Common myeloid progenitor, CD34-positive (primary cell): ENCODE measurements around the gene ARFGEF2.

ENCODE experiments used
- CTCF ChIA-PET: fragments of 350-600 bp; sonication (Branson Sonifier 250); formaldehyde crosslinking; loops from one replicate; lab custom pipeline; 2021; ENCODE audit warnings: antibody characterized with exemption; lab: Charles Lee
- POLR2A ChIA-PET: fragments of 350-600 bp; sonication (Branson Sonifier 250); formaldehyde crosslinking; loops from one replicate; lab custom pipeline; 2021; ENCODE audit warnings: antibody characterized with exemption; lab: Charles Lee
- DNase-seq, 3 donors: peaks; one replicate each; pipeline versions ENCODE4 v3.0.0 to v3.0.0-alpha.2; 2013
- H3K27ac ChIP-seq, 2 experiments: 1 replicate in 1 of 2; 2 replicates in 1 of 2; pipeline ENCODE4 v1.7.0; 2013; ENCODE audit warnings: inconsistent platforms in 2 of 2, low read length in 2 of 2, mild to moderate bottlenecking in 2 of 2, low read depth in 1 of 2, moderate library complexity in 1 of 2; ENCODE audit not compliant: severe bottlenecking in 2 of 2, insufficient read depth in 1 of 2, poor library complexity in 1 of 2
- H3K27me3 ChIP-seq, 5 experiments: replicated peaks in 2 of 5; 1 replicate in 3 of 5; 2 replicates in 2 of 5; pipeline versions ENCODE4 v1.6.1 to v1.7.0; 2013; ENCODE audit warnings: low read length in 4 of 5, mild to moderate bottlenecking in 2 of 5, moderate library complexity in 2 of 5, inconsistent platforms in 1 of 5; ENCODE audit not compliant: insufficient read depth in 5 of 5, control insufficient read depth in 4 of 5
- H3K36me3 ChIP-seq, 4 experiments: 1 replicate in 2 of 4; 2 replicates in 2 of 4; pipeline versions ENCODE4 v1.6.1 to v1.7.0; 2013; ENCODE audit warnings: low read length in 3 of 4, control low read depth in 1 of 4, mild to moderate bottlenecking in 1 of 4; ENCODE audit not compliant: control insufficient read depth in 4 of 4, insufficient read depth in 4 of 4
- H3K4me1 ChIP-seq, 4 experiments: 1 replicate in 3 of 4; 2 replicates in 1 of 4; pipeline versions ENCODE4 v1.6.1 to v1.7.1; 2013; ENCODE audit warnings: low read length in 3 of 4, mild to moderate bottlenecking in 3 of 4, control low read depth in 1 of 4, inconsistent platforms in 1 of 4, moderate library complexity in 1 of 4; ENCODE audit not compliant: control insufficient read depth in 4 of 4, insufficient read depth in 4 of 4; ENCODE audit errors: control extremely low read depth in 1 of 4
- H3K4me3 ChIP-seq, 7 experiments: 1 replicate in 4 of 7; 2 replicates in 3 of 7; pipeline versions ENCODE4 v1.5.1 to v1.7.0; 2013; ENCODE audit warnings: mild to moderate bottlenecking in 7 of 7, low read length in 6 of 7, moderate library complexity in 6 of 7, inconsistent platforms in 2 of 7, low read depth in 2 of 7, control low read depth in 1 of 7; ENCODE audit not compliant: insufficient read depth in 4 of 7, control insufficient read depth in 1 of 7; ENCODE audit errors: extremely low read depth in 1 of 7
- H3K9me3 ChIP-seq, 5 experiments: 1 replicate in 4 of 5; 2 replicates in 1 of 5; pipeline versions ENCODE4 v1.6.1 to v1.7.1; 2013; ENCODE audit warnings: low read length in 4 of 5, mild to moderate bottlenecking in 2 of 5, inconsistent platforms in 1 of 5, low read depth in 1 of 5, moderate library complexity in 1 of 5; ENCODE audit not compliant: control insufficient read depth in 4 of 5, insufficient read depth in 2 of 5; ENCODE audit errors: control extremely low read depth in 1 of 5
- WGBS: methylation state at CpG from one replicate; pipeline ENCODE4 v1.1.5; 2013; ENCODE audit not compliant: insufficient coverage; 5-methylcytosine and 5-hydroxymethylcytosine counted together

Gene ARFGEF2

GRCh38 chr20:49028684-49029083 lies 107.2 kb downstream of the ARFGEF2 start:
- WGBS, result no CpG with 5 or more reads among the region's 2 CpGs
- Histone ChIP-seq H3K4me3 (no peak overlapping the region), H3K27me3 (no peaks in the 10 kb centered on the region), H3K27ac (no peak overlapping the region), H3K9me3 (no peaks in the 10 kb centered on the region), H3K36me3 (peaks cover 19 to 77% (median 43%) of the 10 kb centered on the region in 4 experiments), H3K4me1 (no peaks in the 10 kb centered on the region)
- CTCF ChIA-PET, result interaction anchor here (1.0 to 2.3 kb wide), 7 partner anchors 9 to 36 kb away, joined by 3 to 9 read pairs (median 3); partner anchors contain the start of gene CSE1L
- DNase-seq, result peak; percentile 16 to 44 (median 39)
- POLR2A ChIA-PET, result no interaction called here

- peaks cover 17 to 78% (median 44%) of the 10 kb centered on the region in 4 experiments for H3K36me3 ChIP-seq
- no peak overlapping the region for H3K4me3 ChIP-seq
- no peak overlapping the region for H3K27ac ChIP-seq
- no peaks in the 10 kb centered on the region for H3K4me1 ChIP-seq
- no peaks in the 10 kb centered on the region for H3K27me3 ChIP-seq
- H3K9me3 ChIP-seq, result no peaks in the 10 kb centered on the region
- CTCF ChIA-PET, result interaction anchor here (1.0 to 2.3 kb wide), 6 partner anchors 8 to 35 kb away, joined by 3 to 9 read pairs (median 5); partner anchors contain the start of gene CSE1L
- POLR2A ChIA-PET, result no interaction called here
- WGBS, result 100% methylated on average over 1 of the region's 1 CpG
- no peak for DNase-seq
Measured at GRCh38 chr20:49029203-49029602, 107.7 kb downstream of the ARFGEF2 start.

GRCh38 chr20:49030954-49031619 lies 109.6 kb downstream of the ARFGEF2 start:
- no peak overlapping the region for H3K4me3 ChIP-seq
- peaks cover 11 to 75% (median 40%) of the 10 kb centered on the region in 4 experiments for H3K36me3 ChIP-seq
- H3K27ac ChIP-seq, result no peak overlapping the region
- ChIA-PET CTCF (interaction anchor here (1.1 to 1.3 kb wide), 2 partner anchors 10 to 15 kb away, joined by 3 read pairs; partner anchors contain the start of gene CSE1L), POLR2A (no interaction called here)
- WGBS, result 97% methylated on average over 4 of the region's 6 CpGs
- no peak for DNase-seq
- peaks cover 0 to 3% (median 0%) of the 10 kb centered on the region in 5 experiments for H3K27me3 ChIP-seq
- no peaks in the 10 kb centered on the region for H3K4me1 ChIP-seq
- H3K9me3 ChIP-seq, result no peaks in the 10 kb centered on the region

GRCh38 chr20:49032455-49032854 lies 110.9 kb downstream of the ARFGEF2 start:
- CTCF ChIA-PET, result interaction anchor here (0.6 to 1.1 kb wide), 4 partner anchors 17 to 25 kb away, joined by 3 to 4 read pairs (median 3); no protein-coding TSS in a partner anchor
- peaks cover 9 to 65% (median 36%) of the 10 kb centered on the region in 4 experiments for H3K36me3 ChIP-seq

GRCh38 chr20:49034070-49034732 lies 112.7 kb downstream of the ARFGEF2 start:
- Histone ChIP-seq H3K27ac (no peak overlapping the region), H3K4me1 (peaks cover 15 to 20% (median 18%) of the 10 kb centered on the region in 4 experiments), H3K27me3 (peaks cover 0 to 3% (median 0%) of the 10 kb centered on the region in 5 experiments), H3K36me3 (peaks cover 6 to 50% (median 29%) of the 10 kb centered on the region in 4 experiments), H3K9me3 (no peaks in the 10 kb centered on the region), H3K4me3 (no peak overlapping the region)
- POLR2A ChIA-PET, result no interaction called here
- DNase-seq, result no peak
- CTCF ChIA-PET, result no interaction called here
- WGBS, result 100% methylated on average over 5 of the region's 7 CpGs

More at GRCh38 chr20:49032455-49032854, 110.9 kb downstream of the ARFGEF2 start:
- H3K4me3 ChIP-seq, result no peak overlapping the region
- H3K9me3 ChIP-seq, result no peaks in the 10 kb centered on the region
- peaks cover 3 to 5% (median 4%) of the 10 kb centered on the region in 4 experiments for H3K4me1 ChIP-seq
- WGBS, result 95% methylated on average over 4 of the region's 8 CpGs
- H3K27ac ChIP-seq, result no peak overlapping the region
- POLR2A ChIA-PET, result no interaction called here
- no peak for DNase-seq
- H3K27me3 ChIP-seq, result peaks cover 0 to 3% (median 0%) of the 10 kb centered on the region in 5 experiments

- H3K9me3 ChIP-seq, result no peaks in the 10 kb centered on the region
- H3K27me3 ChIP-seq, result peaks cover 0 to 3% (median 0%) of the 10 kb centered on the region in 5 experiments
- peak; percentile 89 to 95 (median 94) for DNase-seq
- ChIA-PET CTCF (interaction anchor here (2.0 kb wide), 1 partner anchor 10 kb away, joined by 9 read pairs; no protein-coding TSS in a partner anchor), POLR2A (interaction anchor here (1.0 kb wide), 2 partner anchors 8 to 25 kb away, joined by 5 read pairs; partner anchors contain the start of gene CSE1L)
- H3K27ac ChIP-seq, result no peak overlapping the region
- H3K4me1 ChIP-seq, result peaks cover 15 to 20% (median 18%) of the 10 kb centered on the region in 4 experiments
- H3K36me3 ChIP-seq, result peaks cover 4 to 27% (median 14%) of the 10 kb centered on the region in 4 experiments
- 0% methylated on average over 2 of the region's 3 CpGs for WGBS
- H3K4me3 ChIP-seq, result peak overlapping the region in 3 of 7 experiments; percentile 22 to 42 (median 26)
Measured at GRCh38 chr20:49037962-49038387, 116.5 kb downstream of the ARFGEF2 start.
